ENCODE results near the gene DHRS11. TPM values are rescaled to one million over a fixed set of nuclear protein-coding genes. Genes with fewer than 3 reads are reported as not detected.

Gene DHRS11
- total RNA-seq, 2 experiments from 2014 or later, result 9.2 to 10.2 TPM

DNA sequence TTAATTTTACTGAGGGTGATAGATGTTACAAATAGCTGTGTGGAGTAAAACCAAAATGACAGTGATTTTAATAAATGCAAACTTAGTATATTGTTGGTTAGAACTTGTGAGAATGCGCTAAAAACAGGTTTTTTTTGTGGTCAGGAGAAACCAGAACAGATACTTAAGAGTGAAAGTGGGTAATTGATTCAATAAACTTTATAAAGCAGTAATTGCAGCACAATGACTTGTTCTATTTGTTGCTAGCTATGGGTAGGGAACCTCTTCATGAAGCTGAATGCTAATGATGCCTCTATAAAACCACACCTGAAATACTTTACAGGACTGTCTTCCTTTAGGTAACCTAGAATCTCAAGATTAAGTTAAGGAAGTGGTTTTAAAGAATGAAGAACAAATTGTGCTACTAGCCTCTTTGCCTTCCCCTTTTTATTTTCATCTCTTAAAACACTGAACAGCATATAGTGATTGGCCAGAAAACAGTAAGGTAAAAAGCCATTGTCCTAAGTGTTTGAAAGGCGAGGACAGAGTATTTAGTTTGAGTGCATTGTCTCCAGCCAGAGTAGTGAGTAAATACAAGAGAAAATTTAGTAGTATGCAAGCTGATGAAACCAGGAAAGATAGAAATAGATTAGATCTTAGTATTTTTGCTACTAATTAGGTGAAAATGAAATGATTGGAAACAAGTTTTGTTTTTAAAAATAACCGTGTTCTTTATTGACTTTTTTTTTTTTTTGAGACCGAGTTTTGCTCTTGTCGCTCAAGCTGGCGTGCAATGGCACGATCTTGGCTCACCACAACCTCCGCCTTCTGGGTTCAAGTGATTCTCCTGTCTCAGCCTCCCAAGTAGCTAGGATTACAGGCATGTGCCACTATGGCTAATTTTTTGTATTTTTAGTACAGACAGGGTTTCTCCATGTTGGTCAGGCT lies 40.9 kb upstream of the DHRS11 start:
- ATAC-seq, result peak; percentile 30
- peak overlapping the region; percentile 32 for H3K4me3 Mint-ChIP-seq
- peak; percentile 26 for DNase-seq
- H3K4me1 Mint-ChIP-seq, result peaks cover 67% of the 10 kb centered on the region
- H3K27ac Mint-ChIP-seq, result peak overlapping the region; percentile 78
- ChIA-PET CTCF (interaction anchor here (1.0 to 1.6 kb wide), 3 partner anchors 13 to 17 kb away, joined by 3 to 7 read pairs (median 5); partner anchors contain the start of genes MYO19 and PIGW), POLR2A (no interaction called here)
- peaks cover 48% of the 10 kb centered on the region for H3K36me3 Mint-ChIP-seq (ENCODE audit: low read depth)
- H3K27me3 Mint-ChIP-seq, result no peaks in the 10 kb centered on the region
- no peaks in the 10 kb centered on the region for H3K9me3 Mint-ChIP-seq (ENCODE audit: low read depth)
- intact Hi-C loops (cut with DNase I, micrococcal nuclease), result no loop called here

DNA sequence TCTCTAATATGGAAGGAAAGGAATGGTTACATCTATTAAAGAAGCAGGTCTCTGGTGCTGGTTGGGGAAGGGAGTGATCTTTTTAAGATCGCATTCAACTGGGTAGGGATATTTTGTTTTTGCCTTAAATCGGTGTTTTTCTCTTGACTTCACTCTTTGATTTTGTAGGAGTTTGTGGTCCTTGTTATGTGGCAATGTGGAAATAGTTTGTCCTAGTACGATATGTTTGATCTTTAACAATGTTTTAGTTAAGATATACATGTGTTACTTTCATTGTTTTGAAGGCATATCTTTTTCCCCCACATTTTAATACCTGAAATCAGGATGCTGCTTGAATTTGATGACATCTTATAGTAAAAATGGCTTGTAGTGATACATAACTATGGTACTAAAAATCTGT lies 38.2 kb upstream of the DHRS11 start:
- peak overlapping the region; percentile 69 for H3K27ac Mint-ChIP-seq
- CTCF ChIA-PET, result interaction anchor here (1.2 kb wide), 1 partner anchor 11 kb away, joined by 6 read pairs; no protein-coding TSS in a partner anchor
- ATAC-seq (peak; percentile 18), DNase-seq (no peak)
- POLR2A ChIA-PET, result no interaction called here
- peaks cover 58% of the 10 kb centered on the region for H3K4me1 Mint-ChIP-seq
- H3K9me3 Mint-ChIP-seq (ENCODE audit: low read depth), result no peaks in the 10 kb centered on the region
- intact Hi-C loops (cut with DNase I, micrococcal nuclease), result no loop called here
- H3K4me3 Mint-ChIP-seq, result peak overlapping the region; percentile 29
- H3K36me3 Mint-ChIP-seq (ENCODE audit: low read depth), result peaks cover 47% of the 10 kb centered on the region
- H3K27me3 Mint-ChIP-seq, result no peaks in the 10 kb centered on the region

DNA sequence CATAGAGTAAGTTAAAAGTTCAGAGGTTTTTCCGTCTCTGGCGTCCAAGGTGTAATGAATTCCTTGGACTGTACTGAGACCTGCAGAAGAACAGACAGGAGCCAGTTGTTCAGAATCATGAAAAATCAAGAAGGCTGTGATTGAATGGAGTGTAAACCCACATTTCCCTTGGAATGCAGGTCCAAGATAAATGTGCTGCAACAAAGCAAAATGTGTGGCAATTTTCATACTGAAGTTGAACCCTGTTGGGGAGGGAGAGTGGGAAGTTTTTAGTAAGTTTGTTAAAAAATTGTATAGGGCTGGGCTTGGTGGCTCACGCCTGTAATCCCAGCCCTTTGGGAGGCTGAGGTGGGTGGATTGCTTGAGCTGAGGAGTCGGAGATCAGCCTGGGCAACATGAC lies 25.6 kb upstream of the DHRS11 start:
- DNase-seq (no peak), ATAC-seq (no peak)
- ChIA-PET CTCF (interaction anchor here (0.6 to 1.6 kb wide), 3 partner anchors 17 to 885 kb away, joined by 3 to 7 read pairs (median 3); no protein-coding TSS in a partner anchor), POLR2A (no interaction called here)
- intact Hi-C loops (cut with DNase I, micrococcal nuclease), result no loop called here
- Mint-ChIP-seq H3K4me1 (peaks cover 12% of the 10 kb centered on the region), H3K4me3 (no peak overlapping the region), H3K27ac (peak overlapping the region; percentile 19), H3K36me3 (ENCODE audit: low read depth) (peaks cover 56% of the 10 kb centered on the region), H3K9me3 (ENCODE audit: low read depth) (no peaks in the 10 kb centered on the region), H3K27me3 (no peaks in the 10 kb centered on the region)

DNA sequence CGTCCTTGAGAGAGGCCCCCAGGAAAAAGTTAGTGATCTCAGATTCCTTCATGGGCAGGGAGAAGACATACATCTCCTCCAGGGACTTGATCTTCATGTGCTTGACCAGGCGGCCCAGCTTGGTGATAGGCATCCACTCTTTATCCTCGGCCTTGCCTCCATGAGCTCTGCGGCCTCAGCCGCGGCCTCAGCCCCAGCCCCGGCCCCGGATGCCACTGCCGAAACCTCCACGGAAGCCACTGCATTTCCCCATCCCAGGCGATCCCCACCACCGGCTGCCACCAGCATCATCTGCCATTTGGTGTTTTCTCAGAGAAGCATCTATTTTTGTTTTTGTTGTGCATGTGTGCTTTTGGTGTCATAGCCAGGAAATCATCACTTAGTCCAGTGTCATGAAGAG lies 16.7 kb upstream of the DHRS11 start:
- Mint-ChIP-seq H3K9me3 (ENCODE audit: low read depth) (no peaks in the 10 kb centered on the region), H3K4me3 (no peak overlapping the region), H3K27me3 (no peaks in the 10 kb centered on the region), H3K36me3 (ENCODE audit: low read depth) (peaks cover 38% of the 10 kb centered on the region), H3K4me1 (peaks cover 6% of the 10 kb centered on the region), H3K27ac (no peak overlapping the region)
- POLR2A ChIA-PET, result interaction anchor here (0.6 kb wide), 1 partner anchor 10 kb away, joined by 3 read pairs; no protein-coding TSS in a partner anchor
- no peak for ATAC-seq
- intact Hi-C loops (cut with DNase I, micrococcal nuclease), result no loop called here
- CTCF ChIA-PET, result no interaction called here
- no peak for DNase-seq

DNA sequence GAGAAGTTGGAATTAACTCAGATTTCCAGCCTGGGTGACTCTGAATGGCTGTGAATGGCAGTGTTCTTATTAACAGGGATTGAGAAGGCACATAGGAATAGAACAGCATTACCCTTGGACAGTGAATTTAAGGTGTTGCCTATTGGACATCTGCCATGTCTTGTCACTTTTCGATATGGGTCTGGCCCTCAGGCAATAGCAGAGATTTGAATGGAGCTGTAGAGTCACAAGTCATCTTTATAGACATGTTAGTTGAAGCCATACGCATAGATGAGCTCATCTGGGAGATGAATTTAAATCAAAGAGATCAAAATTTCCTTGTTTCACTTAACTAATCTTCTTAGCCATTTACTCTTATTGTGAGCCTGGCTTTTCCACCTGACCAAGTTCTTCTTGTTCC lies 14.9 kb upstream of the DHRS11 start:
- ChIA-PET POLR2A (interaction anchor here (0.7 kb wide), 1 partner anchor 761 kb away, joined by 3 read pairs; no protein-coding TSS in a partner anchor), CTCF (interaction anchor here (0.6 to 1.1 kb wide), 2 partner anchors 31 to 1002 kb away, joined by 3 read pairs; no protein-coding TSS in a partner anchor)
- no peaks in the 10 kb centered on the region for H3K9me3 Mint-ChIP-seq (ENCODE audit: low read depth)
- no peak overlapping the region for H3K4me3 Mint-ChIP-seq
- no peak overlapping the region for H3K27ac Mint-ChIP-seq
- intact Hi-C loops (cut with DNase I, micrococcal nuclease), result no loop called here
- H3K36me3 Mint-ChIP-seq (ENCODE audit: low read depth), result peaks cover 46% of the 10 kb centered on the region
- DNase-seq, result no peak
- H3K4me1 Mint-ChIP-seq, result peaks cover 6% of the 10 kb centered on the region
- no peak for ATAC-seq
- no peaks in the 10 kb centered on the region for H3K27me3 Mint-ChIP-seq

DNA sequence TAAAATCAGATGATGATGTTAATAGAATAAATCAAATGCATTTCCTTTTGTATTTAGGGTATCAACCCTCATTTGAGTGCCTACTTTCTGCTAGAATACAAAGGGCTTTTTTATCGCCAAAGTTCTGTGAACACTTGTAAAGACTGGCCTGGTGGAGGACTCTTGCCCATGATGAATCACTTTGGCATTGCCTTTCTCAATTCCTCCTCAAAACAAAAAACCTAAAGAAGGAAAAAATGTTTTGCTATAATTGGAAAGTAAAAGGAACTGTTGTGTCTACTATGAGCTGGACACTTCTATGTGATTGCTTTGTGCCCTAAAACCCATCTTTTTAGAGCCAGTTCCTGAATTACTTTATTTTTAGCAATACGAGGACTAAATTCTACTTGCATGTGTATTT lies 13.0 kb upstream of the DHRS11 start:
- ChIA-PET POLR2A (no interaction called here), CTCF (interaction anchor here (1.5 kb wide), 1 partner anchor 23 kb away, joined by 4 read pairs; no protein-coding TSS in a partner anchor)
- Mint-ChIP-seq H3K36me3 (ENCODE audit: low read depth) (peaks cover 39% of the 10 kb centered on the region), H3K4me1 (peaks cover 3% of the 10 kb centered on the region), H3K27ac (no peak overlapping the region), H3K27me3 (no peaks in the 10 kb centered on the region), H3K9me3 (ENCODE audit: low read depth) (no peaks in the 10 kb centered on the region), H3K4me3 (no peak overlapping the region)
- ATAC-seq (no peak), DNase-seq (no peak)
- intact Hi-C loops (cut with DNase I, micrococcal nuclease), result no loop called here

DNA sequence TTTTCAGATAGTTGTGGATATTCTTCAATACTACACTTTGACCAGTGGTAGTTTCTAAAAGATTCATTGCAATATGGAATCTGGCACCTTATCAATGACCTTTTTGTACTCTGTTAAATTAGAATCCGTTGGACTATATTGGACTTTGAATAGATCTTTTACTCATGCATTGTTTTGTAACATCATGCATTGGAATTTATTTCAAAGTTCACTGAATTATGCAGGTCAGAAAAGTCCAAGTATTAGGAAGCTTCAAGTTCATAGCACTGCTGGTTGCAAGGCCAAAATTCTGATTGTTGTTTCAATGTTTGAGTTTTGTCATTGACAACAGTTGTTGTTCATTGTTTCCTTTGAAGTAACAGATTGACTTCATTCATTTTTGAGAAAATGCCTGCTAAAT lies 7.9 kb upstream of the DHRS11 start:
- DNase-seq (no peak), ATAC-seq (no peak)
- no peak overlapping the region for H3K4me3 Mint-ChIP-seq
- CTCF ChIA-PET, result interaction anchor here (0.9 to 1.2 kb wide), 2 partner anchors 18 to 24 kb away, joined by 3 read pairs; no protein-coding TSS in a partner anchor
- H3K27me3 Mint-ChIP-seq, result no peaks in the 10 kb centered on the region
- no peak overlapping the region for H3K27ac Mint-ChIP-seq
- intact Hi-C loops (cut with DNase I, micrococcal nuclease), result no loop called here
- H3K4me1 Mint-ChIP-seq, result no peaks in the 10 kb centered on the region
- POLR2A ChIA-PET, result no interaction called here
- H3K36me3 Mint-ChIP-seq (ENCODE audit: low read depth), result peaks cover 43% of the 10 kb centered on the region
- no peaks in the 10 kb centered on the region for H3K9me3 Mint-ChIP-seq (ENCODE audit: low read depth)

DNA sequence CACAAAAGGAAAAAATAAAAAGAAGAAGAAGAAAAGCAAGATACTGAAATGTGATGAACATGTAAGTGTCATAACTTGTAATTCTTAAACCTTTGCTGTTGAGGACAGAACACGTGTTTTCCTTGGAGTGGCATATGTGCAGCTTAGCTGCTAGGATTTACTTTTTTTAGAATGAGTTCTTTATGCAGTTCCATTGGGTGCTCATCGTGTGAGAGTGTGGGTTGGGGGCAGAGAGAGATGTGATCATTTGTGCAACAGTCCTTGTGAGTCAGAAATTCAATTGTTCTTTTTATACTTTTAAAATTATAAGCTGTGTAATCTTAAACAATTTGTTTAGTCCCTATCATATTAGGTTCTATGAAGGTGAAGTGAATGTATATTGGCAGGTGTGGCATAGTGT lies 5.5 kb upstream of the DHRS11 start:
- CTCF ChIA-PET, result interaction anchor here (0.7 to 2.9 kb wide), 2 partner anchors 17 to 22 kb away, joined by 4 to 6 read pairs; no protein-coding TSS in a partner anchor
- intact Hi-C loops (cut with DNase I, micrococcal nuclease), result no loop called here
- DNase-seq (no peak), ATAC-seq (no peak)
- Mint-ChIP-seq H3K9me3 (ENCODE audit: low read depth) (no peaks in the 10 kb centered on the region), H3K4me1 (peaks cover 11% of the 10 kb centered on the region), H3K27me3 (no peaks in the 10 kb centered on the region), H3K36me3 (ENCODE audit: low read depth) (peaks cover 30% of the 10 kb centered on the region), H3K4me3 (no peak overlapping the region), H3K27ac (no peak overlapping the region)
- POLR2A ChIA-PET, result interaction anchor here (1.2 kb wide), 1 partner anchor 15 kb away, joined by 3 read pairs; the partner anchor contains the start of gene MRM1

DNA sequence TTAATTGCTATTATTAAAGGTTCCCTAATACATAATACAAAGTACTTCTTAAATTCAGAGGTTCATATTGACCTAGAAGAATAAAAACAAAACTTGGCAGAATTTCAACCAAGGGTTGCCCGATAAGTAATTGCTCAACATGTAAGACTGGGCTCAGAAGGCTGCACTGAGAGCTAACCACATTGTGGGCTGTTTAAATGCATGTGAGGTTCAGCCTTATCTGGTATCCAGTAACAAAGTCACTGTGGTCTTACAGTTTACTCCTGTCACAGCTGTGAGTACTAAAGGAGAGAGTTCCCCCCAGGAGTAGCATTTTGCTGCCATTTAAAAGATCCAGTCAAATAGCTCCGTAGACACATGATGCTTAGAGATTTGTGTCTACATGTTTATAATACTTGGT lies 1.6 kb upstream of the DHRS11 start:
- H3K4me1 Mint-ChIP-seq, result peaks cover 25% of the 10 kb centered on the region
- ChIA-PET POLR2A (no interaction called here), CTCF (interaction anchor here (1.0 to 5.6 kb wide), 4 partner anchors 9 to 53 kb away, joined by 3 to 41 read pairs (median 3); partner anchors contain the start of gene MRM1)
- H3K9me3 Mint-ChIP-seq (ENCODE audit: low read depth), result no peaks in the 10 kb centered on the region
- ATAC-seq (no peak), DNase-seq (no peak)
- no peak overlapping the region for H3K4me3 Mint-ChIP-seq
- peaks cover 20% of the 10 kb centered on the region for H3K36me3 Mint-ChIP-seq (ENCODE audit: low read depth)
- intact Hi-C loops (cut with DNase I, micrococcal nuclease), result loop anchor here (2.0 kb wide), 1 partner anchor 45 kb away; the partner anchor contains the start of gene GGNBP2 (in 2 of the 2)
- H3K27me3 Mint-ChIP-seq, result no peaks in the 10 kb centered on the region
- no peak overlapping the region for H3K27ac Mint-ChIP-seq

DNA sequence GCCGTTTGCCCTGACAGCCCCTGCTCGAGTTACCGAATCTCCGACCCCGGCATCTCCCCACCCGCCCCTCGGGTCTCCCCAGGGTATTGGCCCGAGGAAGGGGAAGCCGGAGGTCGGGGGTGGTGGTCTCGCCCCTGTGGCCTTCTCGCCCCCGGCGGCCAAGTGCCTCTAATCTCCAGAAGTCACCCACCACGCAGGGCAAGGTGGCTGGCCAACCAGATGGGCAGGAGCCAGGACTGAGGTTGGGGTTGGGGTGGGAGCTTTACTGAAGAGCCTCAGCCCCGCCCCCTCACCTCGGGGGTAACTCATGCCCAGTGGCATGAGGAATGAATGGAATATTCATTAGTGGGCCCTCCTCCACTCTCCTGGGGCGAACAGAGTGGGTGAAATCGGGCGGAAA lies 637 bp downstream of the DHRS11 start:
- Mint-ChIP-seq H3K27ac (no peak overlapping the region), H3K4me3 (peak overlapping the region; percentile 69), H3K4me1 (peaks cover 25% of the 10 kb centered on the region), H3K9me3 (ENCODE audit: low read depth) (no peaks in the 10 kb centered on the region), H3K36me3 (ENCODE audit: low read depth) (peaks cover 18% of the 10 kb centered on the region), H3K27me3 (no peaks in the 10 kb centered on the region)
- CTCF ChIA-PET, result interaction anchor here (0.9 to 5.6 kb wide), 2 partner anchors 10 to 34 kb away, joined by 3 to 41 read pairs; partner anchors contain the start of gene MRM1
- intact Hi-C loops (cut with DNase I, micrococcal nuclease), result no loop called here
- peak; percentile 6 for ATAC-seq
- POLR2A ChIA-PET, result interaction anchor here (0.9 to 1.7 kb wide), 2 partner anchors 9 to 58 kb away, joined by 3 to 9 read pairs; partner anchors contain the start of genes MRM1, MYO19 and PIGW
- peak; percentile 24 for DNase-seq

DNA sequence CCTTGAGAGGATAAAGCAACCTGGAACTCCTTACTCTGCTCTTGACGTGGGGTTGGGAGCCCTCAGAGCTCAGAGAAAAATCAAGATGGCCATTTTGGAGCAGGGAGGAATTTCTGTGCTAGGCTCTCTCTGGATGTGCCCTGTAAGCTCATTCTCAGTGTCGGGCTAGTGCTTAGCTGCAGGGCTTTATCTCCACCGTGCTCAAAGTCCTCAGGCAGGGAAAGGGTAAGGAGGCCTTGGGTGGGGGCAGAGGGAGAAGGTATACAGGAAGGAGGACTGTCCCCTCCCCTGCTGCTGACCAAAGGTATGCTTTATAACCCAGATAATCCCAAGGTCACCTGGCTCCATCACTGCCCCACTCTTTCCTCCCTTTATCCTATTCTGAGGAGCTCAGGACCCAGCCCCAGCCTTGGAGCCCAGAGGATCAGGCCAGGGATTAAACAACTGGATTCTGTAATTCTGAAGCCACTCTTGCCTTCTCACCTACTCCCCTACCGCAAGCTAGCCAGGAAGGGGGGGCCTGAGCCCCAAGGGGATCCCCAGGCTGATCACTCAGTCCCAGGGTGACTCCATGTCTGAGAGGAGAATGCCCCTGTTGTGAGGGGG lies 1.1 kb downstream of the DHRS11 start:
- Mint-ChIP-seq H3K4me3 (peak overlapping the region; percentile 69), H3K4me1 (peaks cover 25% of the 10 kb centered on the region), H3K27ac (peak overlapping the region; percentile 0), H3K9me3 (ENCODE audit: low read depth) (no peaks in the 10 kb centered on the region), H3K27me3 (no peaks in the 10 kb centered on the region), H3K36me3 (ENCODE audit: low read depth) (peaks cover 16% of the 10 kb centered on the region)
- ATAC-seq (peak; percentile 6), DNase-seq (peak; percentile 31)
- intact Hi-C loops (cut with DNase I, micrococcal nuclease), result no loop called here
- ChIA-PET CTCF (interaction anchor here (0.6 to 5.6 kb wide), 3 partner anchors 10 to 33 kb away, joined by 3 to 41 read pairs (median 3); partner anchors contain the start of gene MRM1), POLR2A (interaction anchor here (0.9 to 1.7 kb wide), 2 partner anchors 9 to 58 kb away, joined by 3 to 9 read pairs; partner anchors contain the start of genes MRM1, MYO19 and PIGW)
